ENCODE data around the gene OR2W3.
"Not testable (repeated sequence)": the region's sequence is repeated elsewhere in the genome, so short reads cannot be mapped to it uniquely, and the experiment has no call there.

Gene OR2W3

GRCh38 chr1:247933989-247934388 is 38.6 kb downstream of the OR2W3 start:
- POLR2A ChIA-PET = no interaction called here
- DNase-seq (ENCODE audit: low read depth, low spot score) = no peak
- H3K4me3 ChIP-seq (ENCODE audit: low read depth, low read length) = no peak overlapping the region
- TF ChIP-seq CTCF (IDR thresholded peaks at IDR 0.05; ENCODE audit: insufficient read depth, low read length, missing control alignments) = no peak
- CTCF ChIA-PET = no interaction called here

GRCh38 chr1:247935781-247936180 is 40.4 kb downstream of the OR2W3 start:
- ChIA-PET CTCF (no interaction called here), POLR2A (no interaction called here)
- DNase-seq (ENCODE audit: low read depth, low spot score) = no peak
- no peak overlapping the region for H3K4me3 ChIP-seq (ENCODE audit: low read depth, low read length)
- TF ChIP-seq CTCF (IDR thresholded peaks at IDR 0.05; ENCODE audit: insufficient read depth, low read length, missing control alignments) = no peak

DNA sequence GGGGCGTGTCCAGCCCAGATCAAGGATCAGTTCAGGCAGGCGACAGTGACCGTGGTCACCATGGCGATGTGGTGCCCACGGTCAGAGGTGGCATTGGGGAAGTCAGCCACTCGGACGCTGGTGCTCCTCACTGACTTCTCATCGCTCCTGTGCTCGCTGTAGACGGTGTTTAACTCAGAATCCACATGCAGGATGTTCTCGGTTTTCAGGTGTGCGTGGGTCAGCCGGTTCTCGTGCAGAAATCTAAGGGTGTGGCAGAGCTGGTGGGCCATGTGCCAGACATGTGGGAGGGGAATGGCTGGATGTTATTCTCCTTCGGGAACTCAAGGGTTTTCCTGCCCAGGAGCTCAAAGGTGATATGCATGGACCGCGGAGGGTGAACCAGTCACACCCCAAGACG is 41.0 kb downstream of the OR2W3 start:
- H3K4me3 ChIP-seq (ENCODE audit: low read depth, low read length) = no peak overlapping the region
- ChIA-PET POLR2A (no interaction called here), CTCF (no interaction called here)
- no peak for DNase-seq (ENCODE audit: low read depth, low spot score)
- TF ChIP-seq CTCF (IDR thresholded peaks at IDR 0.05; ENCODE audit: insufficient read depth, low read length, missing control alignments) = no peak

DNA sequence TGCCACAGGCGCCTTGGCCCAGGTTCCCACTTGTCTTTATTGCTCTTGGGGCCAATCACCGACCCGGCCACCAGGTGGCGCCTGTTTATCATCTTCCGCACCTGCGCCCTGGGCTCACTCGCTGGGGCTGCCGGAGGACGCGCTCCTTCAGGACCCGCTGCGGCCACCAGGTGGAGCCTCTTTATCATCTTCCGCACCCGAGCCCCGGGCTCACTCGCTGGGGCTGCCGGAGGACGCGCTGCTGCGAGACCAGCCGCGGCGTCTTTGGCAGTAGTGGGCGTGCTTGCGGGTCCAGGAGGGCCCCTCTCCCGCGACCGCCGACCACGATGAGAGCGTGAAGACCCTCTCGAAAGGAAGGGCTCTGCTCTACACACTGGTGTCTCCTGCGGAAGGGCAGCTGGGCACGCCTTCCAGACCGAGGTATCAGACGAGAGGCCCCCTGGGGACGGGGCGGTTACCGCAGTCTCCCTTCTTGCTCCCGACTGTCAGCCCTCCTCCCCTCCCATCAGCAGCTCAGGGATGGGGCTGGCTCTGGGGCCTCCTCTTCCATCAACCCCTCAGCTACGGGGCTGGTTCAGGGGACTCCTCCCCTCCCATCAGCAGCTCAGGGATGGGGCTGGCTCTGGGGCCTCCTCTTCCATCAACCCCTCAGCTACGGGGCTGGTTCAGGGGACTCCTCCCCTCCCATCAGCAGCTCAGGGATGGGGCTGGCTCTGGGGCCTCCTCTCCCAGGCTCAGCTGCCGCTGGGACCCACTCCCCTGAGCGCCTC is 41.8 kb downstream of the OR2W3 start:
- H3K4me3 ChIP-seq (ENCODE audit: low read depth, low read length); DNase-seq (ENCODE audit: low read depth, low spot score); POLR2A ChIA-PET; CTCF ChIA-PET: not testable (repeated sequence)
- TF ChIP-seq CTCF (IDR thresholded peaks at IDR 0.05; ENCODE audit: insufficient read depth, low read length, missing control alignments) = peak; percentile 7

DNA sequence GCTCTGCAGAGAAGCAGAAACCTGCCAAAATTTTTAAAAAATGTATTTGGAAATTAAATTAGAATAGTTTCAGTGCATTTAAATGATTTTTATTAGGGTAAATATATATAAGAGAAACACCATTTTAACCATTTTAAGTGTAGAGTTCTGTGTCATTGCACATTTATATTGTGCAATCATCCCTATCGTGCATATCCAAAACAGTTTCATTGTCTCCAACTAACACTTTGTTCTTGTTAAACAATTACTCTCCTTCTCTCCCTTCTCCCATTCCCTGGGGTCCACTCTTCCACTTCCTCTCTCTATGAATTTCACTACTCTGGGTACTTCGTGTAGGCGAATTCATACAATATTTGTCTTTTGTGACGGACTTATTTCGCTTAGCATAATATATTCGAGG is 47.2 kb downstream of the OR2W3 start:
- ChIA-PET POLR2A (no interaction called here), CTCF (no interaction called here)
- DNase-seq (ENCODE audit: low read depth, low spot score) = no peak
- no peak for TF ChIP-seq CTCF (IDR thresholded peaks at IDR 0.05; ENCODE audit: insufficient read depth, low read length, missing control alignments)
- H3K4me3 ChIP-seq (ENCODE audit: low read depth, low read length) = no peak overlapping the region
